Gastroesophageal sphincter (tissue), 3 donors: ENCODE data around the gene RPTOR.

Experiments
- CTCF ChIP-seq, 4 experiments: fragments of 200-600 bp in 2 of 4; fragments of 450-650 bp in 2 of 4; sonication (generic) in 1 of 4; IDR thresholded peaks; one replicate each; pipeline ENCODE4 v1.5.1; 2017 to 2019; ENCODE audit warnings: antibody characterized with exemption in 4 of 4, mild to moderate bottlenecking in 2 of 4, moderate library complexity in 2 of 4
- POLR2A ChIP-seq, 2 donors: fragments of 450-650 bp; IDR thresholded peaks; one replicate each; pipeline ENCODE4 v1.6.1; 2017; ENCODE audit warnings: antibody characterized with exemption in 2 of 2, mild to moderate bottlenecking in 2 of 2, moderate library complexity in 1 of 2
- POLR2AphosphoS5 ChIP-seq: sonication (generic); formaldehyde crosslinking; IDR thresholded peaks from one replicate; pipeline ENCODE4 v1.6.1; 2017; ENCODE audit warnings: antibody characterized with exemption

- TF ChIP-seq CTCF (IDR thresholded peaks at IDR 0.05) (no peak), POLR2A (IDR thresholded peaks at IDR 0.05) (no peak), POLR2AphosphoS5 (no peak)
Measured at GRCh38 chr17:80868022-80868609, 323.5 kb downstream of the RPTOR start.
